K562 (cell line): ENCODE results near the gene EN2. TPM values are rescaled to one million over a fixed set of nuclear protein-coding genes. Genes with fewer than 3 reads are reported as not detected.

ENCODE experiments used
- ATAC-seq: fragments of 200-7000 bp; cut with Tn5 transposase; 3 replicates; pipeline ENCODE4 v1.9.1; 2020; ENCODE audit warnings: moderate library complexity
- BruUV-seq: library from RNA; stranded (reverse); fragments of 400-500 nt; replicated peaks from 2 replicates; lab custom pipeline; 2021; lab: Mats Ljungman, UMichigan
- CTCF ChIA-PET: fragments of 300-600 bp; formaldehyde crosslinking; extraction: SDS; loops from one replicate; lab custom pipeline; 2021; ENCODE audit warnings: low intra/inter-chr PET ratio; lab: Yijun Ruan, JAX
- POLR2A ChIA-PET: fragments of 300-600, 350-650 bp; sonication (Branson Sonifier 250); formaldehyde crosslinking; extraction: SDS; loops from one replicate; lab custom pipeline; 2021; ENCODE audit warnings: antibody characterized with exemption, inconsistent platforms; lab: Yijun Ruan, JAX
- DNase-seq, 4 experiments: peaks; one replicate each; pipeline versions ENCODE4 v3.0.0 to v3.0.0-alpha.2; 2011 to 2018; ENCODE audit warnings: low spot score in 3 of 4, mixed read lengths in 3 of 4; ENCODE audit errors: extremely low read depth in 1 of 4
- FAIRE-seq: peaks from 2 replicates; lab custom pipeline; 2011; peaks lifted over from hg19 to GRCh38; lab: Jason Lieb, UNC
- H2AFZ ChIP-seq: 2 replicates; pipeline ENCODE4 v1.6.0; 2011; ENCODE audit warnings: low read depth, low read length, control low read depth, inconsistent platforms
- H3K27ac ChIP-seq: fragments of 200-600 bp; 3 replicates; pipeline ENCODE4 v1.8.0; 2011; ENCODE audit warnings: low read depth, mild to moderate bottlenecking, control low read depth, inconsistent platforms, low read length, moderate library complexity, mixed read lengths; ENCODE audit errors: extremely low read depth
- H3K27me3 ChIP-seq, 2 experiments: fragments of 300-600 bp in 1 of 2; 2 replicates in 1 of 2; 3 replicates in 1 of 2; pipeline versions ENCODE4 v1.6.0 to v1.8.0; 2011; ENCODE audit warnings: inconsistent platforms in 2 of 2, low read length in 2 of 2, mild to moderate bottlenecking in 1 of 2, mixed read lengths in 1 of 2, moderate library complexity in 1 of 2; ENCODE audit not compliant: control insufficient read depth in 2 of 2, insufficient read depth in 2 of 2
- H3K36me3 ChIP-seq: fragments of 300-600 bp; 3 replicates; pipeline ENCODE4 v1.8.0; 2011; ENCODE audit warnings: mild to moderate bottlenecking, low read length, inconsistent platforms; ENCODE audit not compliant: control insufficient read depth, insufficient read depth
- H3K4me1 ChIP-seq, 2 experiments: fragments of 200-600 bp in 1 of 2; replicated peaks in 1 of 2; 2 replicates in 1 of 2; 3 replicates in 1 of 2; pipeline versions ENCODE4 v1.5.1 to v1.8.0; 2011; ENCODE audit warnings: inconsistent platforms in 2 of 2, low read length in 2 of 2, mild to moderate bottlenecking in 1 of 2, mixed read lengths in 1 of 2, moderate library complexity in 1 of 2; ENCODE audit not compliant: control insufficient read depth in 2 of 2, insufficient read depth in 2 of 2
- H3K4me2 ChIP-seq: 2 replicates; pipeline ENCODE4 v1.6.1; 2011; ENCODE audit warnings: low read length, control low read depth, inconsistent platforms, mixed read lengths; ENCODE audit not compliant: insufficient read depth
- H3K4me3 ChIP-seq: fragments of 200-600 bp; sonication (generic), shearing (Covaris generic); 2 replicates; pipeline ENCODE4 v1.5.1; 2016; ENCODE audit warnings: control low read depth, inconsistent platforms
- H3K79me2 ChIP-seq: fragments of 200-600 bp; 3 replicates; pipeline ENCODE4 v1.8.0; 2011; ENCODE audit warnings: low read length, inconsistent platforms; ENCODE audit not compliant: control insufficient read depth, insufficient read depth
- H3K9ac ChIP-seq, 2 experiments: 2 replicates each; pipeline versions ENCODE4 v1.6.0 to v1.6.1; 2011; ENCODE audit warnings: low read depth in 2 of 2, low read length in 2 of 2, control low read depth in 1 of 2, inconsistent platforms in 1 of 2, mild to moderate bottlenecking in 1 of 2, mixed read lengths in 1 of 2; ENCODE audit not compliant: insufficient read depth in 1 of 2
- H3K9me1 ChIP-seq: one replicate; pipeline ENCODE4 v1.6.0; 2011; ENCODE audit warnings: inconsistent platforms, mild to moderate bottlenecking, low read length, moderate library complexity; ENCODE audit not compliant: control insufficient read depth, insufficient read depth
- H3K9me3 ChIP-seq: replicated peaks from 2 replicates; pipeline ENCODE4 v1.5.1; 2011; ENCODE audit warnings: low read depth, low read length, inconsistent platforms; ENCODE audit not compliant: control insufficient read depth, insufficient read depth
- H4K20me1 ChIP-seq: replicated peaks from 2 replicates; pipeline ENCODE4 v1.6.1; 2011; ENCODE audit warnings: low read length, inconsistent platforms, mixed read lengths; ENCODE audit not compliant: control insufficient read depth, insufficient read depth
- CBX2 ChIP-seq: fragments of 200-600 bp; sonication (generic); IDR thresholded peaks from one replicate; pipeline ENCODE4 v1.6.1; 2012; ENCODE audit warnings: mild to moderate bottlenecking, low read length, inconsistent platforms; ENCODE audit not compliant: insufficient read depth, poor library complexity, severe bottlenecking
- CBX8 ChIP-seq: fragments of 200-600 bp; sonication (generic); IDR thresholded peaks from 2 replicates; pipeline ENCODE4 v1.6.1; 2012; ENCODE audit warnings: borderline replicate concordance, mixed run types, low read depth, mild to moderate bottlenecking, moderate library complexity, mixed read lengths, low read length, control low read depth, inconsistent platforms; ENCODE audit not compliant: poor library complexity, severe bottlenecking; ENCODE audit errors: extremely low read depth
- MTA2 ChIP-seq: fragments of 450-650 bp; IDR thresholded peaks from 2 replicates; pipeline ENCODE4 v1.6.1; 2016; ENCODE audit warnings: low read depth
- RAD51 ChIP-seq: fragments of 450-650 bp; IDR thresholded peaks from 2 replicates; pipeline ENCODE4 v1.7.1; 2016; ENCODE audit warnings: low read depth, mild to moderate bottlenecking, borderline replicate concordance
- RNF2 ChIP-seq: sonication (generic); IDR thresholded peaks from 2 replicates; pipeline ENCODE4 v1.6.1; 2016
- ZFP36 ChIP-seq: fragments of 150-350 bp; IDR thresholded peaks from 2 replicates; pipeline ENCODE4 v1.6.1; 2018; ENCODE audit warnings: low read length, low read depth; ENCODE audit not compliant: partially characterized antibody
- WGBS: fragments of 100-300 bp; shearing (Covaris generic); methylation state at CpG from one replicate; pipeline ENCODE4 v1.1.6; 2016; ENCODE audit warnings: low coverage, mixed read lengths; ENCODE audit not compliant: insufficient coverage; ENCODE audit errors: missing lambda C conversion rate; 5-methylcytosine and 5-hydroxymethylcytosine counted together
- in situ Hi-C: fragments of 300-500 bp; cut with MboI; formaldehyde crosslinking; loops from 4 replicates; pipeline ENCODE4 v1.15.0; 2018; ENCODE audit warnings: inconsistent platforms, mixed read lengths
- intact Hi-C: fragments of 100-400 bp; cut with micrococcal nuclease; formaldehyde crosslinking; loops from 2 replicates; pipeline ENCODE4 v1.14.2; 2022
- polyA plus RNA-seq, 8 experiments: library from polyadenylated mRNA; depleted of rRNA in 4 of 8; stranded (reverse) in 5 of 8; unstranded in 3 of 8; fragments of >200 nt; fragmentation: Nextera tagmentation in 2 of 8; fragmentation: Illumina TruSeq in 1 of 8; extraction: Ambion mirVana in 2 of 8; extraction: Trizol in 1 of 8; gene quantifications; 2 replicates each; pipeline versions ENCODE4 v1.2.1 to v1.2.3, GENCODE V29; 2011 to 2014; ENCODE audit warnings: inconsistent platforms in 1 of 8, missing spikeins in 1 of 8
- total RNA-seq, 7 experiments: library from RNA; depleted of rRNA in 6 of 7; stranded (reverse); fragments of >200 nt in 6 of 7; fragmentation: Illumina TruSeq in 2 of 7; extraction: Trizol in 2 of 7; gene quantifications; 2 replicates each; pipeline versions ENCODE4 v1.2.1 to v1.2.3, GENCODE V29; 2011 to 2021; ENCODE audit warnings: low replicate concordance in 1 of 7

EN2 gene
- total and polyA plus RNA-seq, 9 of the 15 experiments (the other 6 are each of a cell fraction or from before 2014, with no cell fraction given) = 0.04 TPM; not detected in 7

GRCh38 chr7:155486783-155487508 is 29.0 kb downstream of the EN2 start:
- TF ChIP-seq CBX8 = peak; percentile 80
- TF ChIP-seq RNF2 = peak; percentile 48; the same call in 1 of the 2 replicates
- no peak for TF ChIP-seq RAD51
- peak; percentile 75 for TF ChIP-seq CBX2
- no peak for TF ChIP-seq MTA2
- TF ChIP-seq ZFP36 = peak; percentile 37
- TF ChIP-seq, all 486 proteins: peak for 4
- no peak overlapping the region for H3K4me3 ChIP-seq
- H3K4me2 ChIP-seq = no peak overlapping the region
- intact Hi-C loops = no loop called here
- no peaks in the 10 kb centered on the region for H3K79me2 ChIP-seq
- WGBS = 1% methylated on average over 18 of the region's 18 CpGs
- POLR2A ChIA-PET = interaction anchor here (1.4 to 1.7 kb wide), 2 partner anchors 9 to 15 kb away, joined by 3 to 7 read pairs; no protein-coding TSS in a partner anchor
- H3K27ac ChIP-seq = no peak overlapping the region
- in situ Hi-C loops = no loop called here
- H4K20me1 ChIP-seq = peaks cover 10% of the 10 kb centered on the region; the same call in 1 of the 2 replicates
- no TSS peak for BruUV-seq
- no peak overlapping the region for H2AFZ ChIP-seq
- H3K4me1 ChIP-seq = peaks cover 0 to 15% of the 10 kb centered on the region in 2 experiments; a peak in 2 of 5 replicates
- no peak overlapping the region for H3K9ac ChIP-seq
- FAIRE-seq (no peak), DNase-seq (no peak), ATAC-seq (no peak)
- H3K9me3 ChIP-seq = peaks cover 6% of the 10 kb centered on the region
- peaks cover 85 to 97% of the 10 kb centered on the region in 2 experiments for H3K27me3 ChIP-seq
- no peaks in the 10 kb centered on the region for H3K9me1 ChIP-seq
- H3K36me3 ChIP-seq = no peaks in the 10 kb centered on the region
- CTCF ChIA-PET = no interaction called here
